SK-N-SH (cell line): Measurements from ENCODE around the gene ARHGAP6. TPM values are rescaled to one million over a fixed set of nuclear protein-coding genes. Genes with fewer than 3 reads are reported as not detected.

Source experiments
- CTCF ChIA-PET: fragments of 300-600, 350-600 bp; formaldehyde crosslinking; extraction: SDS; loops from one replicate; lab custom pipeline; 2021; lab: Yijun Ruan, JAX
- POLR2A ChIA-PET: fragments of 350-600 bp; sonication (Branson Sonifier 250); formaldehyde crosslinking; extraction: SDS; loops from one replicate; lab custom pipeline; 2020; ENCODE audit warnings: antibody characterized with exemption, inconsistent platforms; lab: Yijun Ruan, JAX
- DNase-seq: peaks from one replicate; pipeline ENCODE4 v3.0.0; 2012
- H2AFZ ChIP-seq: fragments of 200-600 bp; sonication (generic); 2 replicates; pipeline ENCODE4 v1.8.1; 2016; ENCODE audit warnings: antibody characterized with exemption, mild to moderate bottlenecking, low read depth
- H3F3A ChIP-seq: fragments of 200-600 bp; sonication (generic); replicated peaks from 2 replicates; pipeline ENCODE3; 2016; ENCODE audit warnings: antibody characterized with exemption, mild to moderate bottlenecking; ENCODE audit not compliant: insufficient read depth
- H3K27ac ChIP-seq, 2 experiments: fragments of 200-500 bp in 1 of 2; fragments of 200-600 bp in 1 of 2; sonication (Bioruptor generic) in 1 of 2; sonication (generic), shearing (Covaris generic) in 1 of 2; 2 replicates each; pipeline versions ENCODE4 v1.5.1 to v1.6.1; 2014 to 2016; ENCODE audit warnings: low read depth in 2 of 2, inconsistent platforms in 1 of 2, low read length in 1 of 2, mild to moderate bottlenecking in 1 of 2, mixed read lengths in 1 of 2
- H3K27me3 ChIP-seq: fragments of 200-600 bp; sonication (generic), shearing (Covaris generic); 2 replicates; pipeline ENCODE4 v1.6.1; 2016; ENCODE audit warnings: mixed run types; ENCODE audit not compliant: insufficient read depth
- H3K36me3 ChIP-seq, 2 experiments: fragments of 200-500 bp in 1 of 2; fragments of 200-600 bp in 1 of 2; sonication (Bioruptor generic) in 1 of 2; sonication (generic) in 1 of 2; replicated peaks in 1 of 2; 2 replicates each; pipeline versions ENCODE3 to v1.5.1; 2014 to 2016; ENCODE audit warnings: low read length in 1 of 2, mild to moderate bottlenecking in 1 of 2; ENCODE audit not compliant: insufficient read depth in 2 of 2, control insufficient read depth in 1 of 2
- H3K4me1 ChIP-seq, 2 experiments: fragments of 200-500 bp in 1 of 2; fragments of 200-600 bp in 1 of 2; sonication (Bioruptor generic) in 1 of 2; sonication (generic), shearing (Covaris generic) in 1 of 2; 2 replicates each; pipeline versions ENCODE4 v1.5.1 to v1.6.1; 2014 to 2016; ENCODE audit warnings: low read depth in 1 of 2, low read length in 1 of 2, mixed run types in 1 of 2; ENCODE audit not compliant: insufficient read depth in 2 of 2, control insufficient read depth in 1 of 2
- H3K4me2 ChIP-seq: fragments of 200-600 bp; sonication (generic), shearing (Covaris generic); 2 replicates; pipeline ENCODE4 v1.6.1; 2017; ENCODE audit warnings: mixed run types
- H3K4me3 ChIP-seq, 2 experiments: fragments of 200-500 bp in 1 of 2; fragments of 200-600 bp in 1 of 2; sonication (Bioruptor generic) in 1 of 2; sonication (generic), shearing (Covaris generic) in 1 of 2; 2 replicates each; pipeline versions ENCODE4 v1.5.1 to v1.8.1; 2014 to 2016; ENCODE audit warnings: low read depth in 2 of 2, inconsistent platforms in 1 of 2, low read length in 1 of 2, mild to moderate bottlenecking in 1 of 2, mixed read lengths in 1 of 2, moderate library complexity in 1 of 2
- H3K79me2 ChIP-seq: fragments of 200-600 bp; sonication (generic); 2 replicates; pipeline ENCODE4 v1.8.1; 2017; ENCODE audit warnings: mild to moderate bottlenecking; ENCODE audit not compliant: insufficient read depth
- H3K9ac ChIP-seq: fragments of 200-600 bp; sonication (generic); 2 replicates; pipeline ENCODE4 v1.6.1; 2017; ENCODE audit warnings: mixed run types
- H3K9me2 ChIP-seq: fragments of 200-600 bp; sonication (generic); 2 replicates; pipeline ENCODE4 v1.6.1; 2017; ENCODE audit warnings: mixed run types
- H3K9me3 ChIP-seq: fragments of 200-600 bp; sonication (generic); 2 replicates; pipeline ENCODE4 v1.6.1; 2017; ENCODE audit warnings: mixed run types, mild to moderate bottlenecking, moderate library complexity
- H4K20me1 ChIP-seq: fragments of 200-600 bp; sonication (generic); 2 replicates; pipeline ENCODE4 v1.6.1; 2017; ENCODE audit warnings: mild to moderate bottlenecking, mixed run types; ENCODE audit not compliant: insufficient read depth
- CHD2 ChIP-seq: fragments of 150-350 bp; IDR thresholded peaks from 2 replicates; pipeline ENCODE4 v1.6.1; 2018; ENCODE audit warnings: low read length; ENCODE audit not compliant: partially characterized antibody
- ELF1 ChIP-seq: IDR thresholded peaks from 2 replicates; pipeline ENCODE4 v1.4.0; 2012
- EP300 ChIP-seq, 2 experiments: IDR thresholded peaks; 2 replicates each; pipeline versions ENCODE4 v1.4.0 to v1.6.1; 2012; ENCODE audit warnings: borderline replicate concordance in 1 of 2, low read depth in 1 of 2, low read length in 1 of 2
- EZH2phosphoT487 ChIP-seq: fragments of 200-600 bp; sonication (generic); IDR thresholded peaks from 2 replicates; pipeline ENCODE4 v1.6.1; 2017; ENCODE audit warnings: low read depth, mixed run types, mild to moderate bottlenecking, antibody characterized with exemption, moderate library complexity, borderline replicate concordance
- FOSL2 ChIP-seq: IDR thresholded peaks from 2 replicates; pipeline ENCODE4 v1.4.0; 2012; ENCODE audit warnings: low read depth, mild to moderate bottlenecking, moderate library complexity, borderline replicate concordance
- FOXJ3 ChIP-seq: sonication (generic); formaldehyde crosslinking; IDR thresholded peaks from 2 replicates; pipeline ENCODE4 v1.5.1; 2020; ENCODE audit warnings: mild to moderate bottlenecking, missing genetic modification reagents
- GABPA ChIP-seq: IDR thresholded peaks from 2 replicates; pipeline ENCODE4 v1.4.0; 2012; ENCODE audit warnings: low read depth, mild to moderate bottlenecking
- GATA2 ChIP-seq: sonication (generic); formaldehyde crosslinking; IDR thresholded peaks from 2 replicates; pipeline ENCODE4 v1.5.0; 2020; ENCODE audit warnings: mild to moderate bottlenecking, missing genetic modification reagents
- JUND ChIP-seq: IDR thresholded peaks from 2 replicates; pipeline ENCODE4 v1.4.0; 2012
- RFX5 ChIP-seq: IDR thresholded peaks from 2 replicates; pipeline ENCODE4 v1.6.1; 2012; ENCODE audit warnings: mild to moderate bottlenecking, improper control_type of control experiment, low read length
- RXRA ChIP-seq: IDR thresholded peaks from 2 replicates; pipeline ENCODE4 v1.4.0; 2012; ENCODE audit warnings: low read depth, mild to moderate bottlenecking, borderline replicate concordance
- SMC3 ChIP-seq: IDR thresholded peaks from 2 replicates; pipeline ENCODE4 v1.6.1; 2012; ENCODE audit warnings: low read depth, low read length, improper control_type of control experiment
- TAF1 ChIP-seq: IDR thresholded peaks from 2 replicates; pipeline ENCODE4 v1.6.1; 2012; ENCODE audit warnings: low read depth, mild to moderate bottlenecking, low read length, moderate library complexity, borderline replicate concordance
- TCF12 ChIP-seq: IDR thresholded peaks from 2 replicates; pipeline ENCODE4 v1.4.0; 2012
- WGBS: methylation state at CpG from one replicate; pipeline ENCODE4 v1.1.6; 2017; ENCODE audit warnings: low lambda C conversion rate; 5-methylcytosine and 5-hydroxymethylcytosine counted together
- polyA plus RNA-seq, 3 experiments: library from polyadenylated mRNA; depleted of rRNA; stranded (reverse); fragments of >200 nt; gene quantifications; 2 replicates each; pipeline ENCODE4 v1.2.3, GENCODE V29; 2012
- TF ChIP-seq, protein P1 (sequence below): IDR thresholded peaks from 2 replicates; pipeline ENCODE4; 2012
- TF ChIP-seq, protein P2 (sequence below): fragments of 200-600 bp; sonication (generic); IDR thresholded peaks from 2 replicates; pipeline ENCODE4 v1.6.1; 2017; ENCODE audit warnings: antibody characterized with exemption, mild to moderate bottlenecking, moderate library complexity
- TF ChIP-seq, protein P3 (sequence below): IDR thresholded peaks from 2 replicates; pipeline ENCODE4 v1.4.0; 2012; ENCODE audit warnings: low read depth
- TF ChIP-seq, protein P4 (sequence below): fragments of 150-350 bp; IDR thresholded peaks from 2 replicates; pipeline ENCODE4 v1.6.1; 2016; ENCODE audit warnings: mild to moderate bottlenecking, low read depth, low read length
- TF ChIP-seq, protein P5 (sequence below): fragments of 150-350 bp; IDR thresholded peaks from 2 replicates; pipeline ENCODE4 v1.6.1; 2017; ENCODE audit warnings: antibody characterized with exemption, low read length, low read depth, borderline replicate concordance

The ARHGAP6 gene
- polyA plus RNA-seq, 1 of the 3 experiments (the other 2 are of a cell fraction), result 0.16 TPM

DNA sequence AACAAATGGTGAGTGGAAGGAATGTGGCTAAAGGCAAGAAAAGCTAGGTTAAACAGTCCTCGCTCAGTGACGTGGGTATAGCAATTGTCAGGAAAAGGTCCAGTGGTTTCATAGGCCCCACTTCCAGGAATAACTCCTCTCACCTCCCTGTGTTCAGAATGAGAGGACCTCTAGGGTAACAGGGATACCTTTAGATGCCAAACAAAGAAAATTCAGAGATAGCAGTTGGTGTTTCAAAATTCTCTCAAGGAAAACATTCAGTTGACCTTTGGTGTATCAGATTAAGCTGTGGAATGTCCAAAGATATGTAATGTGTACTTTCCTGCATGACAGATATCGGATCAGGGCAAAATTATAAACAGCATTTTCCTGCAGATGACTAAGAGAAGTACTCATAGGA, 155.9 kb downstream of the ARHGAP6 start:
- WGBS, result 27% methylated on average over 3 of the region's 3 CpGs
- ChIA-PET CTCF (no interaction called here), POLR2A (no interaction called here)
- H3K27ac ChIP-seq, result no peak overlapping the region; a peak in 1 of 4 replicates
- no peak for DNase-seq
- H3K4me2 ChIP-seq, result no peak overlapping the region
- no peaks in the 10 kb centered on the region for H3K9me3 ChIP-seq
- H2AFZ ChIP-seq, result no peak overlapping the region
- no peak overlapping the region for H3K9ac ChIP-seq
- no peaks in the 10 kb centered on the region for H3K27me3 ChIP-seq
- H4K20me1 ChIP-seq, result no peaks in the 10 kb centered on the region
- H3K79me2 ChIP-seq, result no peaks in the 10 kb centered on the region
- H3K4me1 ChIP-seq, result no peaks in the 10 kb centered on the region; a peak in 1 of 4 replicates
- H3F3A ChIP-seq, result no peaks in the 10 kb centered on the region
- no peak overlapping the region for H3K4me3 ChIP-seq
- no peaks in the 10 kb centered on the region for H3K36me3 ChIP-seq
- TF ChIP-seq, protein P1, sequence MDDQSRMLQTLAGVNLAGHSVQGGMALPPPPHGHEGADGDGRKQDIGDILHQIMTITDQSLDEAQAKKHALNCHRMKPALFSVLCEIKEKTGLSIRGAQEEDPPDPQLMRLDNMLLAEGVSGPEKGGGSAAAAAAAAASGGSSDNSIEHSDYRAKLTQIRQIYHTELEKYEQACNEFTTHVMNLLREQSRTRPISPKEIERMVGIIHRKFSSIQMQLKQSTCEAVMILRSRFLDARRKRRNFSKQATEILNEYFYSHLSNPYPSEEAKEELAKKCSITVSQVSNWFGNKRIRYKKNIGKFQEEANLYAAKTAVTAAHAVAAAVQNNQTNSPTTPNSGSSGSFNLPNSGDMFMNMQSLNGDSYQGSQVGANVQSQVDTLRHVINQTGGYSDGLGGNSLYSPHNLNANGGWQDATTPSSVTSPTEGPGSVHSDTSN, result no peak
- TF ChIP-seq, protein P2, sequence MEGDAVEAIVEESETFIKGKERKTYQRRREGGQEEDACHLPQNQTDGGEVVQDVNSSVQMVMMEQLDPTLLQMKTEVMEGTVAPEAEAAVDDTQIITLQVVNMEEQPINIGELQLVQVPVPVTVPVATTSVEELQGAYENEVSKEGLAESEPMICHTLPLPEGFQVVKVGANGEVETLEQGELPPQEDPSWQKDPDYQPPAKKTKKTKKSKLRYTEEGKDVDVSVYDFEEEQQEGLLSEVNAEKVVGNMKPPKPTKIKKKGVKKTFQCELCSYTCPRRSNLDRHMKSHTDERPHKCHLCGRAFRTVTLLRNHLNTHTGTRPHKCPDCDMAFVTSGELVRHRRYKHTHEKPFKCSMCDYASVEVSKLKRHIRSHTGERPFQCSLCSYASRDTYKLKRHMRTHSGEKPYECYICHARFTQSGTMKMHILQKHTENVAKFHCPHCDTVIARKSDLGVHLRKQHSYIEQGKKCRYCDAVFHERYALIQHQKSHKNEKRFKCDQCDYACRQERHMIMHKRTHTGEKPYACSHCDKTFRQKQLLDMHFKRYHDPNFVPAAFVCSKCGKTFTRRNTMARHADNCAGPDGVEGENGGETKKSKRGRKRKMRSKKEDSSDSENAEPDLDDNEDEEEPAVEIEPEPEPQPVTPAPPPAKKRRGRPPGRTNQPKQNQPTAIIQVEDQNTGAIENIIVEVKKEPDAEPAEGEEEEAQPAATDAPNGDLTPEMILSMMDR, result no peak
- TF ChIP-seq TCF12 (no peak), SMC3 (no peak), GABPA (no peak), RXRA (no peak), EZH2phosphoT487 (no peak), RFX5 (no peak), JUND (no peak), CHD2 (no peak), ELF1 (no peak), FOSL2 (no peak), GATA2 (no peak), TAF1 (no peak), FOXJ3 (CRISPR knock-in tag) (no peak), EP300 (IDR thresholded peaks at IDR 0.05; ENCODE audit: borderline replicate concordance in 1 of 2, low read depth in 1 of 2, low read length in 1 of 2) (no peak)
- TF ChIP-seq, protein P3, sequence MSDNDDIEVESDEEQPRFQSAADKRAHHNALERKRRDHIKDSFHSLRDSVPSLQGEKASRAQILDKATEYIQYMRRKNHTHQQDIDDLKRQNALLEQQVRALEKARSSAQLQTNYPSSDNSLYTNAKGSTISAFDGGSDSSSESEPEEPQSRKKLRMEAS, result no peak
- TF ChIP-seq, protein P4, sequence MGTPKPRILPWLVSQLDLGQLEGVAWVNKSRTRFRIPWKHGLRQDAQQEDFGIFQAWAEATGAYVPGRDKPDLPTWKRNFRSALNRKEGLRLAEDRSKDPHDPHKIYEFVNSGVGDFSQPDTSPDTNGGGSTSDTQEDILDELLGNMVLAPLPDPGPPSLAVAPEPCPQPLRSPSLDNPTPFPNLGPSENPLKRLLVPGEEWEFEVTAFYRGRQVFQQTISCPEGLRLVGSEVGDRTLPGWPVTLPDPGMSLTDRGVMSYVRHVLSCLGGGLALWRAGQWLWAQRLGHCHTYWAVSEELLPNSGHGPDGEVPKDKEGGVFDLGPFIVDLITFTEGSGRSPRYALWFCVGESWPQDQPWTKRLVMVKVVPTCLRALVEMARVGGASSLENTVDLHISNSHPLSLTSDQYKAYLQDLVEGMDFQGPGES, result no peak
- TF ChIP-seq, protein P5, sequence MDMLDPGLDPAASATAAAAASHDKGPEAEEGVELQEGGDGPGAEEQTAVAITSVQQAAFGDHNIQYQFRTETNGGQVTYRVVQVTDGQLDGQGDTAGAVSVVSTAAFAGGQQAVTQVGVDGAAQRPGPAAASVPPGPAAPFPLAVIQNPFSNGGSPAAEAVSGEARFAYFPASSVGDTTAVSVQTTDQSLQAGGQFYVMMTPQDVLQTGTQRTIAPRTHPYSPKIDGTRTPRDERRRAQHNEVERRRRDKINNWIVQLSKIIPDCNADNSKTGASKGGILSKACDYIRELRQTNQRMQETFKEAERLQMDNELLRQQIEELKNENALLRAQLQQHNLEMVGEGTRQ, result no peak
- H3K9me2 ChIP-seq, result no peaks in the 10 kb centered on the region
